Measurements from ENCODE around the gene GJA10.
"Not testable (repeated sequence)": the region's sequence is repeated elsewhere in the genome, so short reads cannot be mapped to it uniquely, and the experiment has no call there.

The GJA10 gene

DNA sequence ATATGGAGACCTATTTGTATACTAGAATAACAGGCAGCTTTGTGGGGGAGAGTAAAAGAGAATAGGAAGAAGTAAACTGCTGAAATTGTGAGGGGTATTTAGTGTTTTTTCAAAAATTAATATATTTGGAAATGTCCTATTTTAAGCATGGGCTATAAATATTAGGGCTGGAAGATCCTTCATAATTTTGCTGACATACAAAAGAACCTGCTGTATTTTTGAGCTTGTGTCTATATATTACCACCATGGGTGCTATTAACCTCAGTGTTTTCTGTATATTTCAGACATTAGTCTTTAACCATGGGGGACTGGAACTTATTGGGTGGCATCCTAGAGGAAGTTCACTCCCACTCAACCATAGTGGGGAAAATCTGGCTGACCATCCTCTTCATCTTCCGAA lies at the start of gene GJA10:
GJA10 (plus strand) TSS at position 301 of the 400 bp plus-strand sequence; CDS start at position 301, 0 bp downstream.
- in situ Hi-C loops (cut with MboI; ENCODE audit: low sequenced_read_pairs): no loop called here

DNA sequence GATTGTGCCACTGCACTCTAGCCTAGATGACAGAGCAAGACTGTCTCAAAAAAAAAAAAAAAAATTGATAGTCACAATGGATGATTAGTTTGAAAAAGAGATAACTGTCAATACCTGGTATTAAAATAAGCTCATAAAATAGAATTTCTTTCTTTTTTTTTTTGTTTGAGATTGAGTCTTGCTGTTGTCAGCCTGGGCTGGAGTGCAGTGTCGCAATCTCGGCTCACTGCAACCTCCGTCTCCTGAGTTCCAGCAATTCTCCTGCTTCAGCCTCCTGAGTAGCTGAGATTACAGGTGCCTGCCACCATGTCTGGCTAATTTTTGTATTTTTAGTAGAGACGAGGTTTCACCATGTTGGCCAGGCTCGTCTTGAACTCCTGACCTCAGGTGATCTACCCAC lies 46.8 kb upstream of the GJA10 start:
- in situ Hi-C loops (cut with MboI; ENCODE audit: low sequenced_read_pairs): not testable (repeated sequence)

- in situ Hi-C loops (cut with MboI; ENCODE audit: low sequenced_read_pairs): no loop called here
Observed at GRCh38 chr6:89853068-89853467, 41.2 kb upstream of the GJA10 start.

GRCh38 chr6:89858041-89858440 lies 36.2 kb upstream of the GJA10 start:
- in situ Hi-C loops (cut with MboI; ENCODE audit: low sequenced_read_pairs): no loop called here

- in situ Hi-C loops (cut with MboI; ENCODE audit: low sequenced_read_pairs): no loop called here
Observed at GRCh38 chr6:89859744-89860143, 34.5 kb upstream of the GJA10 start.

DNA sequence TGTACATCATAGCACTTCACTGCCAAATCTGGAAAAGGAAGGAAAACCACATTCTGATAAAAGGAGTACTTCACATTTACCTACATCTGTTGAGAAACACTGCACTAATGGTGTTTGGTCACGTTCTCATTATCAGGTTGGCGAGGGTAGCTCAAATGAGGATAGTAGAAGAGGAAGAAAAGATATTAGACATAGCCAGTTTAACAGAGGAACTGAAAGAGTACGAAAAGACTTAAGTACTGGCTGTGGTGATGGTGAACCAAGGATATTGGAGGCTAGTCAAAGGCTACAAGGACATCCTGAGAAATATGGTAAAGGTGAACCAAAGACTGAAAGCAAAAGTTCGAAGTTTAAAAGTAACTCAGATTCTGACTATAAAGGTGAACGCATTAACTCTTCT lies 32.0 kb upstream of the GJA10 start:
- in situ Hi-C loops (cut with MboI; ENCODE audit: low sequenced_read_pairs): no loop called here

DNA sequence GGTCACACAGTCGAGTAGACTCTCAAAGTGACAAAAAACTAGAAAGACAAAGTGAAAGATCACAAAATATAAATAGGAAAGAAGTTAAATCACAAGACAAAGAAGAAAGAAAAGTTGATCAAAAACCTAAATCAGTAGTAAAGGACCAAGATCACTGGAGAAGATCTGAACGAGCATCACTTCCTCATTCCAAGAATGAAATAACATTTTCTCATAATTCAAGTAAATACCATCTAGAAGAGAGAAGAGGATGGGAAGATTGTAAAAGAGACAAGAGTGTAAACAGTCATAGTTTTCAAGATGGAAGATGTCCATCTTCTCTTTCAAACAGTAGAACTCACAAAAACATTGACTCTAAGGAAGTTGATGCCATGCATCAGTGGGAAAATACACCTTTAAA lies 31.6 kb upstream of the GJA10 start:
- in situ Hi-C loops (cut with MboI; ENCODE audit: low sequenced_read_pairs): no loop called here

- in situ Hi-C loops (cut with MboI; ENCODE audit: low sequenced_read_pairs): no loop called here
Observed at GRCh38 chr6:89866024-89866678, 28.1 kb upstream of the GJA10 start.

GRCh38 chr6:89873721-89874120 lies 20.5 kb upstream of the GJA10 start:
- in situ Hi-C loops (cut with MboI; ENCODE audit: low sequenced_read_pairs): no loop called here

DNA sequence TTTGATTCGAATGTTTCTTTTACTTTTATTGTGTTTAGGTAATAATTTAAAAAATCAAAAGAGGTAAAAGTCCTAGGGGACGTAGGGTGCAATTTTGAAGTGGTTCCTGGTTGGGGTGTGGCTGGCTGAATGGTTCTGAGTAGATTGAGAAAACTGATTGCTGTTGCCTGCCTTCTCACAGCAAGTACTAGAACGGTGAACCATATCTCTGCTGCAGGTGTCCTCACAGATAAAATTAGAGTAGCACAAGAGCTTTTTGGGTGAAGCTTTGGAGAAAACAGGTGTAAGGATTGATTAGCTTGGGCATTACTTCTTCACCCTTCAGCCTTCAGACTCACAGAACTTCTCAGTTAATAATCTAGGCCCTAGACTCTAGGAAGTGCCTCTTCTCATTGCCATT lies 19.8 kb upstream of the GJA10 start:
- in situ Hi-C loops (cut with MboI; ENCODE audit: low sequenced_read_pairs): no loop called here

GRCh38 chr6:89886378-89887120 lies 7.7 kb upstream of the GJA10 start:
- in situ Hi-C loops (cut with MboI; ENCODE audit: low sequenced_read_pairs): no loop called here

GRCh38 chr6:89887452-89888137 lies 6.7 kb upstream of the GJA10 start:
- in situ Hi-C loops (cut with MboI; ENCODE audit: low sequenced_read_pairs): no loop called here

GRCh38 chr6:89888138-89888514 lies 6.1 kb upstream of the GJA10 start:
- in situ Hi-C loops (cut with MboI; ENCODE audit: low sequenced_read_pairs): no loop called here

GRCh38 chr6:89888871-89889270 lies 5.4 kb upstream of the GJA10 start:
- in situ Hi-C loops (cut with MboI; ENCODE audit: low sequenced_read_pairs): no loop called here

- in situ Hi-C loops (cut with MboI; ENCODE audit: low sequenced_read_pairs): not testable (repeated sequence)
Observed at GRCh38 chr6:89890845-89891528, 3.3 kb upstream of the GJA10 start.

DNA sequence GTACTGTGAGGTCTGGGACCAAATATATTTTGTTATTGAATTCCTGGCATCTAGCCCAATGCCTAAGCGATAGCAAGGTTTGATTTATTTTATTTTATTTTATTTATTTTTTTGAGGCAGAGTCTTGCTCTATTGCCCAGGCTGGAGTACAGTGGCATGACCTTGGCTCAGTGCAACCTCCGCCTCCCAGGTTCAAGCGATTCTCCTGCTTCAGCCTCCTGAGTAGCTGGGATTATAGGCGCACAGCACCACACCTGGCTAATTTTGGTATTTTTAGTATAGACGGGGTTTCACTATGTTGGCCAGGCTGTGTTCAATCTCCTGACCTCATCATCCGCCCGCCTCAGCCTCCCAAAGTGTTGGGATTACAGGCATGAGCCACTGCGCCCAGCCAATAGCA lies 1.7 kb upstream of the GJA10 start:
- in situ Hi-C loops (cut with MboI; ENCODE audit: low sequenced_read_pairs): not testable (repeated sequence)

DNA sequence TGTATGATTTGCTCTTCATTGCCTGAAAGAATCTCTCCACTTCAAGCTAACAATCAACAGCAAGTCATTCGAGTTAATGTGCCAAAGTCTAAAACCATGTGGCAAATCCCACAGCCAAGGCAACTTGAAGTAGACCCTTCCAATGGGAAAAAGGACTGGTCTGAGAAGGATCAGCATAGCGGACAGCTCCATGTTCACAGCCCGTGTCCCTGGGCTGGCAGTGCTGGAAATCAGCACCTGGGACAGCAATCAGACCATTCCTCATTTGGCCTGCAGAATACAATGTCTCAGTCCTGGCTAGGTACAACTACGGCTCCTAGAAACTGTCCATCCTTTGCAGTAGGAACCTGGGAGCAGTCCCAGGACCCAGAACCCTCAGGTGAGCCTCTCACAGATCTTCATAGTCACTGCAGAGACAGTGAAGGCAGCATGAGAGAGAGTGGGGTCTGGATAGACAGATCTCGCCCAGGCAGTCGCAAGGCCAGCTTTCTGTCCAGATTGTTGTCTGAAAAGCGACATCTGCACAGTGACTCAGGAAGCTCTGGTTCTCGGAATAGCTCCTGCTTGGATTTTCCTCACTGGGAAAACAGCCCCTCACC lies 1.1 kb downstream of the GJA10 start:
- in situ Hi-C loops (cut with MboI; ENCODE audit: low sequenced_read_pairs): no loop called here

- in situ Hi-C loops (cut with MboI; ENCODE audit: low sequenced_read_pairs): not testable (repeated sequence)
Observed at GRCh38 chr6:89910001-89910901, 16.0 kb downstream of the GJA10 start.

DNA sequence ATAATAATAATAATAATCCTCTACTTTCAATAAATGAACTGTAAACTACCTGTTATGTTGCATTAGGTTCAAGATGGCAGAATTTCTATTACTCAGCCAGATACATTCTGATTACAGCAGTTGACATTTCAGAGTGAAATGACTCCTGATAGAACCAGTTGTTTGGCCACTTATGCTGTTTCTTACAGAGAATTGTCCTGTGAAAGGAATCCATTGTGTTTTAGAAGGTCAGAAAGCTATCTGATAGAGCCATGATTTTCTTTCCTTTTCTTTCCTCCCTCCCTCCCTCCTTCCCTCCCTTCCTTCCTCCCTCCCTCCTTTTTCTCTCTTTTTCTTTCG lies 16.6 kb downstream of the GJA10 start:
- in situ Hi-C loops (cut with MboI; ENCODE audit: low sequenced_read_pairs): no loop called here

Data from HL-60/S4 treated with retinoic acid at 250 ng/mL for 4 days and 3 days (cell line).